CD14-positive monocyte (primary cell): ENCODE measurements around the gene GGT5. TPM values are rescaled to one million over a fixed set of nuclear protein-coding genes. Genes with fewer than 3 reads are reported as not detected.
"Not testable (repeated sequence)": the region's sequence is repeated elsewhere in the genome, so short reads cannot be mapped to it uniquely, and the experiment has no call there.

Source experiments
- DNase-seq, 3 donors: peaks; one replicate each; pipeline ENCODE4 v3.0.0-alpha.2; 2011 to 2022
- H2AFZ ChIP-seq: 2 replicates; pipeline ENCODE4 v1.6.0; 2012; ENCODE audit warnings: mild to moderate bottlenecking, low read depth, low read length, inconsistent platforms; ENCODE audit not compliant: insufficient read depth, poor library complexity, severe bottlenecking
- H3K27ac ChIP-seq, 2 donors: 1 replicate in 1 of 2; 2 replicates in 1 of 2; pipeline ENCODE4 v1.5.1; 2012 to 2013; ENCODE audit warnings: low read length in 2 of 2, control low read depth in 1 of 2, inconsistent platforms in 1 of 2, low read depth in 1 of 2, mild to moderate bottlenecking in 1 of 2
- H3K27me3 ChIP-seq, 2 donors: one replicate each; pipeline versions ENCODE4 v1.6.0 to v1.6.1; 2011 to 2013; ENCODE audit warnings: low read length in 2 of 2; ENCODE audit not compliant: control insufficient read depth in 2 of 2, insufficient read depth in 2 of 2
- H3K36me3 ChIP-seq, 2 donors: replicated peaks in 1 of 2; 1 replicate in 1 of 2; 2 replicates in 1 of 2; pipeline versions ENCODE4 v1.5.1 to v1.6.1; 2012 to 2013; ENCODE audit warnings: low read length in 2 of 2, control low read depth in 1 of 2, inconsistent platforms in 1 of 2, mild to moderate bottlenecking in 1 of 2; ENCODE audit not compliant: insufficient read depth in 2 of 2, control insufficient read depth in 1 of 2
- H3K4me1 ChIP-seq, 2 donors: 1 replicate in 1 of 2; 2 replicates in 1 of 2; pipeline versions ENCODE4 v1.5.1 to v1.6.1; 2012 to 2013; ENCODE audit warnings: low read length in 2 of 2, control low read depth in 1 of 2, inconsistent platforms in 1 of 2, mild to moderate bottlenecking in 1 of 2, moderate library complexity in 1 of 2; ENCODE audit not compliant: insufficient read depth in 2 of 2, control insufficient read depth in 1 of 2
- H3K4me2 ChIP-seq: replicated peaks from 2 replicates; pipeline ENCODE3; 2012; ENCODE audit warnings: low read length, moderate library complexity, mild to moderate bottlenecking; ENCODE audit not compliant: poor library complexity, severe bottlenecking; ENCODE audit errors: extremely low read depth
- H3K4me3 ChIP-seq, 3 experiments: fragments of 200-600 bp in 1 of 3; sonication (generic) in 1 of 3; replicated peaks in 1 of 3; 1 replicate in 2 of 3; 2 replicates in 1 of 3; pipeline ENCODE4 v1.5.1; 2011 to 2013; ENCODE audit warnings: low read length in 3 of 3, mild to moderate bottlenecking in 3 of 3, control low read depth in 2 of 3, low read depth in 2 of 3, inconsistent platforms in 1 of 3, moderate library complexity in 1 of 3
- H3K79me2 ChIP-seq: 2 replicates; pipeline ENCODE4 v1.6.0; 2012; ENCODE audit warnings: mild to moderate bottlenecking, control low read depth, inconsistent platforms, low read length, moderate library complexity; ENCODE audit not compliant: insufficient read depth
- H3K9ac ChIP-seq: 2 replicates; pipeline ENCODE4 v1.6.0; 2017; ENCODE audit warnings: low read length, mild to moderate bottlenecking; ENCODE audit not compliant: insufficient read depth, poor library complexity, severe bottlenecking
- H3K9me3 ChIP-seq, 2 donors: replicated peaks in 1 of 2; 1 replicate in 1 of 2; 2 replicates in 1 of 2; pipeline versions ENCODE4 v1.5.1 to v1.6.1; 2012 to 2013; ENCODE audit warnings: low read length in 2 of 2, control low read depth in 1 of 2; ENCODE audit not compliant: control insufficient read depth in 1 of 2, insufficient read depth in 1 of 2
- H4K20me1 ChIP-seq: 2 replicates; pipeline ENCODE4 v1.6.0; 2012; ENCODE audit warnings: mild to moderate bottlenecking, low read length, control low read depth, moderate library complexity; ENCODE audit not compliant: insufficient read depth
- H3K27ac Mint-ChIP-seq, 7 donors: one replicate each; pipeline ENCODE4 v1.8.0; 2020; ENCODE audit warnings: mild to moderate bottlenecking in 7 of 7, mixed read lengths in 7 of 7, moderate library complexity in 6 of 7, inconsistent platforms in 2 of 7
- H3K27me3 Mint-ChIP-seq, 3 donors: one replicate each; pipeline ENCODE4 v1.8.0; 2021 to 2022; ENCODE audit warnings: low read depth in 3 of 3, mild to moderate bottlenecking in 3 of 3, mixed read lengths in 3 of 3, moderate library complexity in 3 of 3, inconsistent platforms in 1 of 3
- H3K36me3 Mint-ChIP-seq, 2 donors: one replicate each; pipeline ENCODE4 v1.8.0; 2020; ENCODE audit warnings: mixed read lengths in 2 of 2, inconsistent platforms in 1 of 2, mild to moderate bottlenecking in 1 of 2
- H3K4me1 Mint-ChIP-seq: one replicate; pipeline ENCODE4 v1.8.0; 2020; ENCODE audit warnings: mild to moderate bottlenecking, mixed read lengths
- H3K4me3 Mint-ChIP-seq, 2 donors: one replicate each; pipeline ENCODE4 v1.8.0; 2020; ENCODE audit warnings: mild to moderate bottlenecking in 2 of 2, mixed read lengths in 2 of 2, moderate library complexity in 1 of 2
- H3K9me3 Mint-ChIP-seq, 7 donors: one replicate each; pipeline ENCODE4 v1.8.0; 2020 to 2022; ENCODE audit warnings: mixed read lengths in 7 of 7, mild to moderate bottlenecking in 6 of 7, moderate library complexity in 6 of 7, inconsistent platforms in 2 of 7
- CTCF ChIP-seq: fragments of 200-600 bp; IDR thresholded peaks from one replicate; pipeline ENCODE4 v1.8.0; 2022; ENCODE audit warnings: antibody characterized with exemption, mild to moderate bottlenecking
- WGBS: methylation state at CpG from one replicate; pipeline ENCODE4 v1.1.5; 2013; ENCODE audit warnings: missing lambda C conversion rate; ENCODE audit not compliant: insufficient coverage; 5-methylcytosine and 5-hydroxymethylcytosine counted together
- intact Hi-C, 2 donors: fragments of 100-400 bp; cut with micrococcal nuclease; formaldehyde crosslinking; loops; one replicate each; pipeline versions ENCODE4 v1.15.0 to v1.15.1; 2023
- polyA plus RNA-seq, 3 donors: library from polyadenylated mRNA; depleted of rRNA in 1 of 3; unstranded in 2 of 3; stranded (reverse) in 1 of 3; fragments of 300-500 nt in 2 of 3; fragments of >200 nt in 1 of 3; fragmentation: Illumina TruSeq in 2 of 3; gene quantifications; 1 replicate in 2 of 3; 2 replicates in 1 of 3; pipeline ENCODE4 v1.2.3, GENCODE V29; 2012 to 2021

Gene GGT5
- polyA plus RNA-seq, 3 donors, result 0.26 to 0.41 TPM; not detected in 1

GRCh38 chr22:24287212-24287611 is 42.3 kb upstream of the GGT5 start:
- intact Hi-C loops, H3K27ac ChIP-seq, H3K9me3 Mint-ChIP-seq, H3K4me2 ChIP-seq, H2AFZ ChIP-seq, H3K9me3 ChIP-seq, DNase-seq, H3K4me3 Mint-ChIP-seq, H3K27me3 Mint-ChIP-seq, H3K9ac ChIP-seq, H3K36me3 ChIP-seq, H3K27me3 ChIP-seq, H3K4me3 ChIP-seq: not testable (repeated sequence)
- no CpG with 5 or more reads among the region's 9 CpGs for WGBS
- Histone ChIP-seq H3K79me2 (peaks cover 96% of the 10 kb centered on the region), H3K4me1 (peaks cover 12 to 24% of the 10 kb centered on the region in 2 donors), H4K20me1 (peaks cover 23% of the 10 kb centered on the region)
- Mint-ChIP-seq H3K4me1 (peaks cover 43% of the 10 kb centered on the region), H3K27ac (peak overlapping the region in 5 of 7 donors; percentile 68 to 82 (median 73)), H3K36me3 (peaks cover 9 to 15% of the 10 kb centered on the region in 2 donors)

- H3K9me3 Mint-ChIP-seq, result no peaks in the 10 kb centered on the region
- Histone ChIP-seq H4K20me1 (peaks cover 15% of the 10 kb centered on the region), H3K27ac (no peak overlapping the region), H3K4me2 (no peak overlapping the region), H3K79me2 (peaks cover 93% of the 10 kb centered on the region), H3K4me1 (peaks cover 12 to 26% of the 10 kb centered on the region in 2 donors), H3K9me3 (no peaks in the 10 kb centered on the region), H2AFZ (no peak overlapping the region), H3K27me3 (no peaks in the 10 kb centered on the region), H3K9ac (no peak overlapping the region), H3K36me3 (no peaks in the 10 kb centered on the region), H3K4me3 (no peak overlapping the region)
- H3K27ac Mint-ChIP-seq, result peak overlapping the region in 2 of 7 donors; percentile 17 to 61
- H3K36me3 Mint-ChIP-seq, result peaks cover 14 to 21% of the 10 kb centered on the region in 2 donors
- H3K4me1 Mint-ChIP-seq, result peaks cover 34% of the 10 kb centered on the region
- no peak for DNase-seq
- TF ChIP-seq CTCF, result no peak
- intact Hi-C loops, result no loop called here
- no peak overlapping the region for H3K4me3 Mint-ChIP-seq
- H3K27me3 Mint-ChIP-seq, result no peaks in the 10 kb centered on the region
- WGBS, result 100% methylated on average over 1 of the region's 4 CpGs
These were observed 40.4 kb upstream of the GGT5 start for GRCh38 chr22:24285245-24285644.
